ENCODE measurements around the gene TRAP1.

The TRAP1 gene

DNA sequence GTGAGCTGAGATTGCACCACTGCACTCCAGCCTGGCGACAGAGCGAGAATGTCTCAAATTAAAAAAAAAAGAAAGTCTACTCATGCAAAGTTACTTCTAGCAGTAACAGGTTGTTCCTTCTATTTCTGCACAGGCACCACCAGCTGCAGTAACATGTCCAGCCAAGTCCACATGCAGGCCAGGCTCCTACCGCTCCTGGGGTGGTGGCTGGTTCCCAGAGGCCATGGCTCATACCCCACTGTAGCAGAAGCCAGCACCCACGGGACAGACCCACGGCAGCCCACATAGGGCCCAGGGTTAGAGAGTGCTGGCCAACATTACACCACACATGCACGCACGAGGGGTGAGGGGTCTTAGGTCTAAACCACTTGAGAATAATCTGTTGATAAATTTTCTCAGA, 26.7 kb upstream of the TRAP1 start:
- TF ChIP-seq, protein P1, sequence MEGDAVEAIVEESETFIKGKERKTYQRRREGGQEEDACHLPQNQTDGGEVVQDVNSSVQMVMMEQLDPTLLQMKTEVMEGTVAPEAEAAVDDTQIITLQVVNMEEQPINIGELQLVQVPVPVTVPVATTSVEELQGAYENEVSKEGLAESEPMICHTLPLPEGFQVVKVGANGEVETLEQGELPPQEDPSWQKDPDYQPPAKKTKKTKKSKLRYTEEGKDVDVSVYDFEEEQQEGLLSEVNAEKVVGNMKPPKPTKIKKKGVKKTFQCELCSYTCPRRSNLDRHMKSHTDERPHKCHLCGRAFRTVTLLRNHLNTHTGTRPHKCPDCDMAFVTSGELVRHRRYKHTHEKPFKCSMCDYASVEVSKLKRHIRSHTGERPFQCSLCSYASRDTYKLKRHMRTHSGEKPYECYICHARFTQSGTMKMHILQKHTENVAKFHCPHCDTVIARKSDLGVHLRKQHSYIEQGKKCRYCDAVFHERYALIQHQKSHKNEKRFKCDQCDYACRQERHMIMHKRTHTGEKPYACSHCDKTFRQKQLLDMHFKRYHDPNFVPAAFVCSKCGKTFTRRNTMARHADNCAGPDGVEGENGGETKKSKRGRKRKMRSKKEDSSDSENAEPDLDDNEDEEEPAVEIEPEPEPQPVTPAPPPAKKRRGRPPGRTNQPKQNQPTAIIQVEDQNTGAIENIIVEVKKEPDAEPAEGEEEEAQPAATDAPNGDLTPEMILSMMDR (IDR thresholded peaks at IDR 0.05; ENCODE audit: low read length): no peak
- TF ChIP-seq EZH2 (IDR thresholded peaks at IDR 0.05; ENCODE audit: borderline replicate concordance, low read length): no peak
- H3K36me3 ChIP-seq (ENCODE audit: insufficient read depth, low read length): peaks cover 62% of the 10 kb centered on the region

DNA sequence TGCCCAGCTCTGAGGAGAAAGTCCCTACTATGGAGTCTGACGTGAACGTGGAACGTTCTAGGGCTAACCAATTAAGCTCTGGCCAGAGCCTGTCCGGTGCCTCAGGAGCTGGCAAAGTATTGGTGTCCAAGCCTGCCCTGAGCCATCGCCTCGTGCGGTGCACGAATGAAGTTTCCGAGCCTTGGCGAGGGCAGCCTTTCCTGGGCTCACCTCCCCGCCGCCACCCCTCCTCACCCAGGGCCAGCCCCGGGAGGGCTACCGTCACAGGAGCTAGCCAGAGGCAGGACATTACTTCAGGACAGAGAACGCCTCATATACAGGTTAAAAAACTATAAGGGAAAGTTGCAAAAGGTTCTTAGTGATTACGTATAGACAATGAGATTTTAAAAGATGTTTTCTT, 23.6 kb upstream of the TRAP1 start:
- no peak overlapping the region for H3K9ac ChIP-seq (ENCODE audit: low read length)
- H3K27ac ChIP-seq (ENCODE audit: low read depth, low read length, poor library complexity, severe bottlenecking): no peak overlapping the region
- no peaks in the 10 kb centered on the region for H3F3A ChIP-seq (ENCODE audit: insufficient read depth, low read length)
- no peaks in the 10 kb centered on the region for H3K79me2 ChIP-seq (ENCODE audit: insufficient read depth, low read length)
- H4K20me1 ChIP-seq (ENCODE audit: insufficient read depth, low read length): no peaks in the 10 kb centered on the region
- H2AFZ ChIP-seq (ENCODE audit: low read length): no peak overlapping the region
- no peaks in the 10 kb centered on the region for H3K9me3 ChIP-seq (ENCODE audit: low read length)
- no peak overlapping the region for H3K4me3 ChIP-seq (ENCODE audit: low read depth, low read length, poor library complexity, severe bottlenecking)
- H3K9me2 ChIP-seq (ENCODE audit: low read depth, low read length): no peaks in the 10 kb centered on the region
- no peak overlapping the region for H3K4me2 ChIP-seq (ENCODE audit: low read length)
- no peaks in the 10 kb centered on the region for H3K27me3 ChIP-seq (ENCODE audit: insufficient read depth, low read length)
- TF ChIP-seq EZH2 (IDR thresholded peaks at IDR 0.05; ENCODE audit: borderline replicate concordance, low read length): no peak
- TF ChIP-seq, protein P1 (IDR thresholded peaks at IDR 0.05; ENCODE audit: low read length): no peak
- peaks cover 88% of the 10 kb centered on the region for H3K36me3 ChIP-seq (ENCODE audit: insufficient read depth, low read length)
- H3K4me1 ChIP-seq (ENCODE audit: insufficient read depth, low read length, severe bottlenecking): no peaks in the 10 kb centered on the region

More for the DNA sequence above, 26.7 kb upstream of the TRAP1 start:
- Histone ChIP-seq H3F3A (ENCODE audit: insufficient read depth, low read length) (no peaks in the 10 kb centered on the region), H4K20me1 (ENCODE audit: insufficient read depth, low read length) (no peaks in the 10 kb centered on the region), H3K27ac (ENCODE audit: low read depth, low read length, poor library complexity, severe bottlenecking) (no peak overlapping the region), H3K4me2 (ENCODE audit: low read length) (no peak overlapping the region), H3K9me3 (ENCODE audit: low read length) (no peaks in the 10 kb centered on the region), H3K9me2 (ENCODE audit: low read depth, low read length) (no peaks in the 10 kb centered on the region), H3K4me3 (ENCODE audit: low read depth, low read length, poor library complexity, severe bottlenecking) (no peak overlapping the region), H3K27me3 (ENCODE audit: insufficient read depth, low read length) (no peaks in the 10 kb centered on the region), H2AFZ (ENCODE audit: low read length) (no peak overlapping the region), H3K9ac (ENCODE audit: low read length) (no peak overlapping the region), H3K4me1 (ENCODE audit: insufficient read depth, low read length, severe bottlenecking) (no peaks in the 10 kb centered on the region), H3K79me2 (ENCODE audit: insufficient read depth, low read length) (no peaks in the 10 kb centered on the region)

DNA sequence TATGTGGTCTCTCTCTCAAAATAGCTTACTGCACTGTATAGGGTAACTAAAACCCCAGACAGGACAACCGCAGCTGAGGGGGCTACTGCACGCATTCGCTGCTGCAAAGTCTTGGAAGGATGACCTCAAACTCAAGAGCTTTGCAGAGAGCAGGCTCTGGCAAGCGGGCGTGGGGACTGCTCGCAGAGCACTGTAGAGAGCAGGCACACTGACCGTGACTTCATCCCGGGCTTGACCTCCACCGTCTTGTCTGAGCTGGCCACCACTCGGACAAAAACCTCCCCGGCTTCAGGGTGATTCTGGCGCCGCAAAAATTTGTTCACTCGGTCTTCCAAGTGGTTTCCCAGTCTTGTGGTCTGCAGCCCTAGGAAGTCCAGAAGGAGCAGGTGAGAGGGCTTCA, 22.9 kb upstream of the TRAP1 start:
- no peak overlapping the region for H3K4me3 ChIP-seq (ENCODE audit: low read depth, low read length, poor library complexity, severe bottlenecking)
- H3K4me1 ChIP-seq (ENCODE audit: insufficient read depth, low read length, severe bottlenecking): no peaks in the 10 kb centered on the region
- TF ChIP-seq, protein P1 (IDR thresholded peaks at IDR 0.05; ENCODE audit: low read length): no peak
- no peak for TF ChIP-seq EZH2 (IDR thresholded peaks at IDR 0.05; ENCODE audit: borderline replicate concordance, low read length)
- no peaks in the 10 kb centered on the region for H3K9me3 ChIP-seq (ENCODE audit: low read length)
- H3K36me3 ChIP-seq (ENCODE audit: insufficient read depth, low read length): peaks cover 88% of the 10 kb centered on the region
- H3K9ac ChIP-seq (ENCODE audit: low read length): no peak overlapping the region
- H2AFZ ChIP-seq (ENCODE audit: low read length): no peak overlapping the region
- H3K27ac ChIP-seq (ENCODE audit: low read depth, low read length, poor library complexity, severe bottlenecking): no peak overlapping the region
- no peaks in the 10 kb centered on the region for H3F3A ChIP-seq (ENCODE audit: insufficient read depth, low read length)
- no peaks in the 10 kb centered on the region for H4K20me1 ChIP-seq (ENCODE audit: insufficient read depth, low read length)
- no peak overlapping the region for H3K4me2 ChIP-seq (ENCODE audit: low read length)
- no peaks in the 10 kb centered on the region for H3K9me2 ChIP-seq (ENCODE audit: low read depth, low read length)
- no peaks in the 10 kb centered on the region for H3K27me3 ChIP-seq (ENCODE audit: insufficient read depth, low read length)
- H3K79me2 ChIP-seq (ENCODE audit: insufficient read depth, low read length): no peaks in the 10 kb centered on the region

All from OCI-LY1 (cell line).